SK-N-SH treated with all-trans-retinoic acid at 6 μM for 48 hours (cell line): Measurements from ENCODE around the gene BRIX1.

Source experiments
- ATAC-seq: fragments of 200-7000 bp; cut with Tn5 transposase; 3 replicates; pipeline ENCODE4 v1.9.1; 2020; ENCODE audit warnings: mild to moderate bottlenecking, moderate library complexity
- ARNTL ChIP-seq: fragments of 450-650 bp; formaldehyde crosslinking; IDR thresholded peaks from 2 replicates; pipeline ENCODE4 v1.5.0; 2020; ENCODE audit warnings: low read depth, mild to moderate bottlenecking, moderate library complexity, borderline replicate concordance
- BACH2 ChIP-seq: fragments of 250-450 bp; sonication (Bioruptor Pico); IDR thresholded peaks from 2 replicates; pipeline ENCODE4 v1.9.0; 2021; ENCODE audit warnings: mild to moderate bottlenecking, borderline replicate concordance
- CSDC2 ChIP-seq: fragments of 250-450 bp; sonication (Bioruptor Pico); IDR thresholded peaks from 2 replicates; pipeline ENCODE4 v1.5.0; 2020; ENCODE audit warnings: mild to moderate bottlenecking, moderate library complexity
- ESRRG ChIP-seq: fragments of 250-450 bp; sonication (Bioruptor Pico); IDR thresholded peaks from 2 replicates; pipeline ENCODE4 v1.6.1; 2021; ENCODE audit warnings: mild to moderate bottlenecking
- GLIS3 ChIP-seq: fragments of 250-450 bp; sonication (Bioruptor Pico); IDR thresholded peaks from 2 replicates; pipeline ENCODE4 v1.5.0; 2020; ENCODE audit warnings: mild to moderate bottlenecking, moderate library complexity
- ISL1 ChIP-seq: fragments of 250-450 bp; sonication (Bioruptor Pico); IDR thresholded peaks from 2 replicates; pipeline ENCODE4 v2.1.2; 2022; ENCODE audit warnings: mild to moderate bottlenecking, moderate library complexity
- OSR1 ChIP-seq: fragments of 250-450 bp; sonication (Bioruptor Pico); IDR thresholded peaks from 2 replicates; pipeline ENCODE4 v1.8.0; 2022; ENCODE audit warnings: moderate library complexity, mild to moderate bottlenecking, inconsistent platforms
- PPARA ChIP-seq: fragments of 250-450 bp; sonication (Bioruptor Pico); IDR thresholded peaks from 2 replicates; pipeline ENCODE4 v1.5.0; 2020; ENCODE audit warnings: mild to moderate bottlenecking, borderline replicate concordance
- RARB ChIP-seq: fragments of 250-450 bp; sonication (Bioruptor Pico); IDR thresholded peaks from 2 replicates; pipeline ENCODE4 v1.8.0; 2021; ENCODE audit warnings: mild to moderate bottlenecking, moderate library complexity
- SNAI2 ChIP-seq: fragments of 250-450 bp; sonication (Bioruptor Pico); IDR thresholded peaks from 2 replicates; pipeline ENCODE4 v1.5.0; 2020; ENCODE audit warnings: mild to moderate bottlenecking, moderate library complexity
- TCF4 ChIP-seq: fragments of 250-450 bp; sonication (Bioruptor Pico); IDR thresholded peaks from 2 replicates; pipeline ENCODE4 v1.8.0; 2021; ENCODE audit warnings: mild to moderate bottlenecking, moderate library complexity, borderline replicate concordance
- TOX ChIP-seq: fragments of 250-450 bp; sonication (Bioruptor Pico); IDR thresholded peaks from 2 replicates; pipeline ENCODE4 v1.8.0; 2021; ENCODE audit warnings: mild to moderate bottlenecking, moderate library complexity, borderline replicate concordance
- ZC3H10 ChIP-seq: fragments of 250-450 bp; sonication (Bioruptor Pico); IDR thresholded peaks from 2 replicates; pipeline ENCODE4 v1.5.1; 2021; ENCODE audit warnings: mild to moderate bottlenecking, moderate library complexity
- ZNF565 ChIP-seq: fragments of 450-650 bp; formaldehyde crosslinking; conservative IDR thresholded peaks from 2 replicates; pipeline ENCODE4 v1.5.0; 2020; ENCODE audit warnings: low read depth, mild to moderate bottlenecking, moderate library complexity
- ZNF70 ChIP-seq: fragments of 450-650 bp; formaldehyde crosslinking; IDR thresholded peaks from 2 replicates; pipeline ENCODE4 v1.5.0; 2020; ENCODE audit warnings: mild to moderate bottlenecking, moderate library complexity
- TF ChIP-seq, protein P1 (sequence below): fragments of 250-450 bp; sonication (Bioruptor Pico); IDR thresholded peaks from 2 replicates; pipeline ENCODE4 v1.8.0; 2020; ENCODE audit warnings: mild to moderate bottlenecking, moderate library complexity, borderline replicate concordance
- TF ChIP-seq, protein P2 (sequence below): fragments of 250-450 bp; sonication (Bioruptor Pico); IDR thresholded peaks from 2 replicates; pipeline ENCODE4 v1.5.0; 2020; ENCODE audit warnings: mild to moderate bottlenecking, moderate library complexity
- TF ChIP-seq, protein P3 (sequence below): fragments of 250-450 bp; sonication (Bioruptor Pico); IDR thresholded peaks from 2 replicates; pipeline ENCODE4 v1.5.1; 2021; ENCODE audit warnings: mild to moderate bottlenecking, moderate library complexity
- TF ChIP-seq, protein P4 (sequence below): fragments of 250-450 bp; sonication (Bioruptor Pico); IDR thresholded peaks from 2 replicates; pipeline ENCODE4 v1.8.0; 2021; ENCODE audit warnings: low read depth, mild to moderate bottlenecking, moderate library complexity, borderline replicate concordance
- TF ChIP-seq, protein P5 (sequence below): fragments of 250-450 bp; sonication (Bioruptor Pico); IDR thresholded peaks from 2 replicates; pipeline ENCODE4 v1.5.1; 2020; ENCODE audit warnings: low read depth, mild to moderate bottlenecking, moderate library complexity

The BRIX1 gene, protein sequence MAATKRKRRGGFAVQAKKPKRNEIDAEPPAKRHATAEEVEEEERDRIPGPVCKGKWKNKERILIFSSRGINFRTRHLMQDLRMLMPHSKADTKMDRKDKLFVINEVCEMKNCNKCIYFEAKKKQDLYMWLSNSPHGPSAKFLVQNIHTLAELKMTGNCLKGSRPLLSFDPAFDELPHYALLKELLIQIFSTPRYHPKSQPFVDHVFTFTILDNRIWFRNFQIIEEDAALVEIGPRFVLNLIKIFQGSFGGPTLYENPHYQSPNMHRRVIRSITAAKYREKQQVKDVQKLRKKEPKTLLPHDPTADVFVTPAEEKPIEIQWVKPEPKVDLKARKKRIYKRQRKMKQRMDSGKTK

DNA sequence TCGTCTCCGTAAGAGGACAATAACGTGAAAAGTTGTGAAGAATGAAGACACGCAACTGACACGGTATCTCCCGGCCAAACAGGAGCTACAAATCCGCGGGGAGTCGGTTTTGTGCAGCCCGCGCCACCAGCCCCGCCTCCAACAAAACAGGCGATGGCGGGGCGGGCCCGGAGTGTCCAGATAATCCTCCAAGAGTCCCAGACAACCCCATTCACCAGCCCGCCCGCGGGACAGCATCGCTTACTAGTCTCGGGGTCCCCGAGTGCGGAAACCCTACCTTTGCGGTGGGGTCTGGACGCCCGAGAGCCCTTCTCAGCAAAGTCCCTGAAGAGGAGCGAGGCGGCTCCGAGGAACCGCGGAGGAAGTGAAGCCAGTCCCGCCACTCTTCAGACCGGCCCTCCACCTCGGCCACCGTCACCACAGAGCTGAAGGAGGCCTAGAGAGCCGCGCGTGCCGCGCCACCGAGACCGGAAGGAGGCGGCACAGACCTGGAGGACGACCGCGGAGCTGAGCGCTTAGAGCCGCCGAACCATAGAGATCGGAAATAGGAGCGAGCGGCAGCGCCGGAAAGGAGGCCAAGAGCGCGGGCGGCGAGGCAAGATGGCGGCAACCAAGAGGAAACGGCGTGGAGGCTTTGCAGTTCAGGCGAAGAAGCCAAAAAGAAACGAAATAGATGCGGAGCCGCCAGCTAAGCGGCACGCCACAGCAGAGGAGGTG is at the start of gene BRIX1, which contains the start of gene RAD1:
BRIX1 (plus strand) TSS at position 573 of the 717 bp plus-strand sequence; CDS start at position 601, 28 bp downstream.
RAD1 (minus strand) TSS at position 366 of the 717 bp plus-strand sequence. CDS start 612 bp downstream, outside the sequence.
- TF ChIP-seq, protein P1, sequence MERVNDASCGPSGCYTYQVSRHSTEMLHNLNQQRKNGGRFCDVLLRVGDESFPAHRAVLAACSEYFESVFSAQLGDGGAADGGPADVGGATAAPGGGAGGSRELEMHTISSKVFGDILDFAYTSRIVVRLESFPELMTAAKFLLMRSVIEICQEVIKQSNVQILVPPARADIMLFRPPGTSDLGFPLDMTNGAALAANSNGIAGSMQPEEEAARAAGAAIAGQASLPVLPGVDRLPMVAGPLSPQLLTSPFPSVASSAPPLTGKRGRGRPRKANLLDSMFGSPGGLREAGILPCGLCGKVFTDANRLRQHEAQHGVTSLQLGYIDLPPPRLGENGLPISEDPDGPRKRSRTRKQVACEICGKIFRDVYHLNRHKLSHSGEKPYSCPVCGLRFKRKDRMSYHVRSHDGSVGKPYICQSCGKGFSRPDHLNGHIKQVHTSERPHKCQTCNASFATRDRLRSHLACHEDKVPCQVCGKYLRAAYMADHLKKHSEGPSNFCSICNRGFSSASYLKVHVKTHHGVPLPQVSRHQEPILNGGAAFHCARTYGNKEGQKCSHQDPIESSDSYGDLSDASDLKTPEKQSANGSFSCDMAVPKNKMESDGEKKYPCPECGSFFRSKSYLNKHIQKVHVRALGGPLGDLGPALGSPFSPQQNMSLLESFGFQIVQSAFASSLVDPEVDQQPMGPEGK (CRISPR knock-in tag), result no peak
- TF ChIP-seq, protein P2, sequence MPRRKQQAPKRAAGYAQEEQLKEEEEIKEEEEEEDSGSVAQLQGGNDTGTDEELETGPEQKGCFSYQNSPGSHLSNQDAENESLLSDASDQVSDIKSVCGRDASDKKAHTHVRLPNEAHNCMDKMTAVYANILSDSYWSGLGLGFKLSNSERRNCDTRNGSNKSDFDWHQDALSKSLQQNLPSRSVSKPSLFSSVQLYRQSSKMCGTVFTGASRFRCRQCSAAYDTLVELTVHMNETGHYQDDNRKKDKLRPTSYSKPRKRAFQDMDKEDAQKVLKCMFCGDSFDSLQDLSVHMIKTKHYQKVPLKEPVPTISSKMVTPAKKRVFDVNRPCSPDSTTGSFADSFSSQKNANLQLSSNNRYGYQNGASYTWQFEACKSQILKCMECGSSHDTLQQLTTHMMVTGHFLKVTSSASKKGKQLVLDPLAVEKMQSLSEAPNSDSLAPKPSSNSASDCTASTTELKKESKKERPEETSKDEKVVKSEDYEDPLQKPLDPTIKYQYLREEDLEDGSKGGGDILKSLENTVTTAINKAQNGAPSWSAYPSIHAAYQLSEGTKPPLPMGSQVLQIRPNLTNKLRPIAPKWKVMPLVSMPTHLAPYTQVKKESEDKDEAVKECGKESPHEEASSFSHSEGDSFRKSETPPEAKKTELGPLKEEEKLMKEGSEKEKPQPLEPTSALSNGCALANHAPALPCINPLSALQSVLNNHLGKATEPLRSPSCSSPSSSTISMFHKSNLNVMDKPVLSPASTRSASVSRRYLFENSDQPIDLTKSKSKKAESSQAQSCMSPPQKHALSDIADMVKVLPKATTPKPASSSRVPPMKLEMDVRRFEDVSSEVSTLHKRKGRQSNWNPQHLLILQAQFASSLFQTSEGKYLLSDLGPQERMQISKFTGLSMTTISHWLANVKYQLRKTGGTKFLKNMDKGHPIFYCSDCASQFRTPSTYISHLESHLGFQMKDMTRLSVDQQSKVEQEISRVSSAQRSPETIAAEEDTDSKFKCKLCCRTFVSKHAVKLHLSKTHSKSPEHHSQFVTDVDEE (CRISPR knock-in tag), result no peak
- TF ChIP-seq ZNF70 (no peak), RARB (CRISPR knock-in tag) (no peak), TCF4 (CRISPR knock-in tag) (no peak), ESRRG (CRISPR knock-in tag) (no peak), ISL1 (no peak), PPARA (CRISPR knock-in tag) (no peak), ZC3H10 (CRISPR knock-in tag) (no peak)
- TF ChIP-seq, protein P3, sequence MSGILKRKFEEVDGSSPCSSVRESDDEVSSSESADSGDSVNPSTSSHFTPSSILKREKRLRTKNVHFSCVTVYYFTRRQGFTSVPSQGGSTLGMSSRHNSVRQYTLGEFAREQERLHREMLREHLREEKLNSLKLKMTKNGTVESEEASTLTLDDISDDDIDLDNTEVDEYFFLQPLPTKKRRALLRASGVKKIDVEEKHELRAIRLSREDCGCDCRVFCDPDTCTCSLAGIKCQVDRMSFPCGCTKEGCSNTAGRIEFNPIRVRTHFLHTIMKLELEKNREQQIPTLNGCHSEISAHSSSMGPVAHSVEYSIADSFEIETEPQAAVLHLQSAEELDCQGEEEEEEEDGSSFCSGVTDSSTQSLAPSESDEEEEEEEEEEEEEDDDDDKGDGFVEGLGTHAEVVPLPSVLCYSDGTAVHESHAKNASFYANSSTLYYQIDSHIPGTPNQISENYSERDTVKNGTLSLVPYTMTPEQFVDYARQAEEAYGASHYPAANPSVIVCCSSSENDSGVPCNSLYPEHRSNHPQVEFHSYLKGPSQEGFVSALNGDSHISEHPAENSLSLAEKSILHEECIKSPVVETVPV (CRISPR knock-in tag), result no peak
- TF ChIP-seq, protein P4, sequence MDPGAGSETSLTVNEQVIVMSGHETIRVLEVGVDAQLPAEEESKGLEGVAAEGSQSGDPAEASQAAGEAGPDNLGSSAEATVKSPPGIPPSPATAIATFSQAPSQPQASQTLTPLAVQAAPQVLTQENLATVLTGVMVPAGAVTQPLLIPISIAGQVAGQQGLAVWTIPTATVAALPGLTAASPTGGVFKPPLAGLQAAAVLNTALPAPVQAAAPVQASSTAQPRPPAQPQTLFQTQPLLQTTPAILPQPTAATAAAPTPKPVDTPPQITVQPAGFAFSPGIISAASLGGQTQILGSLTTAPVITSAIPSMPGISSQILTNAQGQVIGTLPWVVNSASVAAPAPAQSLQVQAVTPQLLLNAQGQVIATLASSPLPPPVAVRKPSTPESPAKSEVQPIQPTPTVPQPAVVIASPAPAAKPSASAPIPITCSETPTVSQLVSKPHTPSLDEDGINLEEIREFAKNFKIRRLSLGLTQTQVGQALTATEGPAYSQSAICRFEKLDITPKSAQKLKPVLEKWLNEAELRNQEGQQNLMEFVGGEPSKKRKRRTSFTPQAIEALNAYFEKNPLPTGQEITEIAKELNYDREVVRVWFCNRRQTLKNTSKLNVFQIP (CRISPR knock-in tag), result no peak
- TF ChIP-seq, protein P5, sequence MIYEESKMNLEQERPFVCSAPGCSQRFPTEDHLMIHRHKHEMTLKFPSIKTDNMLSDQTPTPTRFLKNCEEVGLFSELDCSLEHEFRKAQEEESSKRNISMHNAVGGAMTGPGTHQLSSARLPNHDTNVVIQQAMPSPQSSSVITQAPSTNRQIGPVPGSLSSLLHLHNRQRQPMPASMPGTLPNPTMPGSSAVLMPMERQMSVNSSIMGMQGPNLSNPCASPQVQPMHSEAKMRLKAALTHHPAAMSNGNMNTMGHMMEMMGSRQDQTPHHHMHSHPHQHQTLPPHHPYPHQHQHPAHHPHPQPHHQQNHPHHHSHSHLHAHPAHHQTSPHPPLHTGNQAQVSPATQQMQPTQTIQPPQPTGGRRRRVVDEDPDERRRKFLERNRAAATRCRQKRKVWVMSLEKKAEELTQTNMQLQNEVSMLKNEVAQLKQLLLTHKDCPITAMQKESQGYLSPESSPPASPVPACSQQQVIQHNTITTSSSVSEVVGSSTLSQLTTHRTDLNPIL, result no peak
- peak; percentile 99 for ATAC-seq

DNA sequence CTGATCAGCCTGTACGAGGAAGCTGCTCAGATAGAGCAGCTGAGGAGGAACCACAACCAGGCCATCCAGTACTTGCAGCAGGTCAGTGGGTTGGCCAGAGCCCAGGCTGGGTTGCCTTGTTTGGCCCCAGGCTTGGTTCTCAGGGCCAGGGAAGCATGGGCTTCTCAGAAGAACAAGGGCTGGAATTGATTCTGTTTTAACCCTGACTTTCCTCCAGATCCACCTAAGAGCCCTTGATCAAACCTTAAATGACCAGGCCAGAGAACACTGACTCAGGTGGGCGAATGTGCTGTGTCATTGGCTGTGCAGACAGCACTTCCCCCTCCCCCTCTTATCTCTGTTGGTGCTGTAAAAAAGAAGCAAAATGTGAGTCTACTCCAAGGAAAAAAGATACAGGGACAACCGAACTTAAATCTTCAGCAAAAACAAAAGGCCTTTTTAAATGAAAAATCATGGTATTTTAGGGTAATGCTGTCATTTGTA is 48.5 kb upstream of the BRIX1 start:
- no peak for TF ChIP-seq TOX (CRISPR knock-in tag)
- TF ChIP-seq ISL1, result no peak
- TF ChIP-seq, protein P5, result no peak
- no peak for TF ChIP-seq GLIS3 (CRISPR knock-in tag)
- TF ChIP-seq SNAI2, result no peak
- TF ChIP-seq CSDC2 (CRISPR knock-in tag), result no peak
- TF ChIP-seq ARNTL (CRISPR knock-in tag), result no peak
- no peak for TF ChIP-seq RARB (CRISPR knock-in tag)
- TF ChIP-seq ZNF70, result no peak
- TF ChIP-seq TCF4 (CRISPR knock-in tag), result no peak
- no peak for TF ChIP-seq PPARA (CRISPR knock-in tag)
- TF ChIP-seq ESRRG (CRISPR knock-in tag), result no peak
- TF ChIP-seq OSR1 (CRISPR knock-in tag), result no peak
- TF ChIP-seq, protein P3 (CRISPR knock-in tag), result no peak
- TF ChIP-seq, protein P2 (CRISPR knock-in tag), result no peak
- no peak for TF ChIP-seq BACH2 (CRISPR knock-in tag)
- no peak for TF ChIP-seq ZNF565 (CRISPR knock-in tag)
- TF ChIP-seq, all 23 proteins: peak for 0
- ATAC-seq, result no peak
